IMR-90 (cell line): ENCODE data around the gene GAS7. TPM values are rescaled to one million over a fixed set of nuclear protein-coding genes. Genes with fewer than 3 reads are reported as not detected.

ENCODE experiments used
- ATAC-seq: fragments of 200-7000 bp; cut with Tn5 transposase; 2 replicates; pipeline ENCODE4 v1.9.1; 2020; ENCODE audit warnings: low read depth, mild to moderate bottlenecking, moderate library complexity
- BruUV-seq: library from RNA; stranded (reverse); fragments of 400-500 nt; replicated peaks from 2 replicates; lab custom pipeline; 2021; lab: Mats Ljungman, UMichigan
- CTCF ChIA-PET: fragments of 300-600 bp; formaldehyde crosslinking; extraction: SDS; loops from one replicate; lab custom pipeline; 2021; ENCODE audit warnings: antibody characterized with exemption; lab: Yijun Ruan, JAX
- POLR2A ChIA-PET: fragments of 300-600 bp; sonication (Branson Sonifier 250); formaldehyde crosslinking; loops from one replicate; lab custom pipeline; 2022; ENCODE audit warnings: antibody characterized with exemption; ENCODE audit not compliant: unreplicated experiment; lab: Charles Lee
- DNase-seq: peaks from one replicate; pipeline ENCODE4 v3.0.0; 2013
- H2AFZ ChIP-seq: replicated peaks from 2 replicates; pipeline ENCODE3; 2013; ENCODE audit warnings: low read length, mild to moderate bottlenecking; ENCODE audit not compliant: poor library complexity
- H2AK5ac ChIP-seq: 2 replicates; pipeline ENCODE4 v1.6.1; 2013; ENCODE audit warnings: low read depth, low read length, inconsistent platforms
- H2AK9ac ChIP-seq: replicated peaks from 2 replicates; pipeline ENCODE3; 2013; ENCODE audit warnings: mild to moderate bottlenecking, low read depth, low read length, moderate library complexity; ENCODE audit not compliant: poor library complexity
- H2BK120ac ChIP-seq: 2 replicates; pipeline ENCODE4 v1.6.1; 2013; ENCODE audit warnings: low read depth, low read length, inconsistent platforms
- H2BK15ac ChIP-seq: 3 replicates; pipeline ENCODE4 v1.6.1; 2013; ENCODE audit warnings: low read depth, low read length, inconsistent platforms
- H2BK20ac ChIP-seq: 2 replicates; pipeline ENCODE4 v1.6.1; 2013; ENCODE audit warnings: low read depth, mild to moderate bottlenecking, inconsistent platforms, low read length, moderate library complexity
- H2BK5ac ChIP-seq: 2 replicates; pipeline ENCODE4 v1.6.1; 2013; ENCODE audit warnings: mild to moderate bottlenecking, low read depth, low read length, inconsistent platforms; ENCODE audit not compliant: poor library complexity, severe bottlenecking
- H3K14ac ChIP-seq: replicated peaks from 2 replicates; pipeline ENCODE4 v1.6.1; 2013; ENCODE audit warnings: low read depth, low read length, inconsistent platforms
- H3K18ac ChIP-seq: 2 replicates; pipeline ENCODE4 v1.6.1; 2013; ENCODE audit warnings: low read depth, low read length, control low read depth
- H3K23ac ChIP-seq: 2 replicates; pipeline ENCODE4 v1.6.1; 2013; ENCODE audit warnings: low read depth, low read length, inconsistent platforms
- H3K27ac ChIP-seq: 2 replicates; pipeline ENCODE4 v1.5.1; 2013; ENCODE audit warnings: mild to moderate bottlenecking, control low read depth, low read length; ENCODE audit not compliant: insufficient read depth
- H3K27me3 ChIP-seq: 2 replicates; pipeline ENCODE4 v1.6.1; 2013; ENCODE audit warnings: low read length; ENCODE audit not compliant: control insufficient read depth, insufficient read depth
- H3K36me3 ChIP-seq: 2 replicates; pipeline ENCODE4 v1.6.1; 2013; ENCODE audit warnings: low read length, mixed read lengths; ENCODE audit not compliant: control insufficient read depth, insufficient read depth
- H3K4ac ChIP-seq: 2 replicates; pipeline ENCODE4 v1.6.1; 2013; ENCODE audit warnings: low read depth, low read length, inconsistent platforms
- H3K4me1 ChIP-seq: 2 replicates; pipeline ENCODE4 v1.6.1; 2013; ENCODE audit warnings: low read length, mixed read lengths; ENCODE audit not compliant: control insufficient read depth, insufficient read depth
- H3K4me2 ChIP-seq: 2 replicates; pipeline ENCODE4 v1.6.1; 2013; ENCODE audit warnings: low read depth, mild to moderate bottlenecking, control low read depth, low read length, moderate library complexity
- H3K4me3 ChIP-seq: 2 replicates; pipeline ENCODE4 v1.5.1; 2013; ENCODE audit warnings: low read depth, mild to moderate bottlenecking, control low read depth, low read length, moderate library complexity; ENCODE audit not compliant: insufficient read depth
- H3K56ac ChIP-seq: 2 replicates; pipeline ENCODE4 v1.6.1; 2013; ENCODE audit warnings: low read length, inconsistent platforms; ENCODE audit not compliant: insufficient read depth; ENCODE audit errors: extremely low read depth
- H3K79me1 ChIP-seq, 2 experiments: 2 replicates each; pipeline ENCODE4 v1.6.1; 2013; ENCODE audit warnings: low read length in 2 of 2, inconsistent platforms in 1 of 2, low read depth in 1 of 2
- H3K9ac ChIP-seq: 2 replicates; pipeline ENCODE4 v1.6.1; 2013; ENCODE audit warnings: low read depth, low read length, control low read depth
- H3K9me1 ChIP-seq: 2 replicates; pipeline ENCODE4 v1.6.1; 2013; ENCODE audit warnings: low read length, inconsistent platforms; ENCODE audit not compliant: insufficient read depth
- H3K9me3 ChIP-seq: 2 replicates; pipeline ENCODE4 v1.6.1; 2013; ENCODE audit warnings: low read length; ENCODE audit not compliant: control insufficient read depth, insufficient read depth
- H4K20me1 ChIP-seq: 2 replicates; pipeline ENCODE4 v1.6.1; 2013; ENCODE audit warnings: low read length, inconsistent platforms; ENCODE audit not compliant: insufficient read depth
- H4K5ac ChIP-seq: 2 replicates; pipeline ENCODE4 v1.6.1; 2013; ENCODE audit warnings: mild to moderate bottlenecking, low read depth, low read length, control low read depth
- H4K8ac ChIP-seq, 2 experiments: 2 replicates each; pipeline ENCODE4 v1.6.1; 2013; ENCODE audit warnings: low read depth in 2 of 2, low read length in 2 of 2, control low read depth in 1 of 2, inconsistent platforms in 1 of 2
- H4K91ac ChIP-seq: 2 replicates; pipeline ENCODE4 v1.6.1; 2013; ENCODE audit warnings: low read depth, low read length, inconsistent platforms; ENCODE audit not compliant: insufficient read depth
- CEBPB ChIP-seq: IDR thresholded peaks from 2 replicates; pipeline ENCODE4 v1.6.1; 2012; ENCODE audit warnings: low read depth, low read length, improper control_type of control experiment
- MAFK ChIP-seq: IDR thresholded peaks from 2 replicates; pipeline ENCODE4 v1.6.1; 2012; ENCODE audit warnings: low read depth, low read length, improper control_type of control experiment
- MXI1 ChIP-seq: IDR thresholded peaks from 2 replicates; pipeline ENCODE4 v1.6.1; 2012; ENCODE audit warnings: low read depth, mild to moderate bottlenecking, low read length, moderate library complexity, borderline replicate concordance
- WGBS, 2 experiments: methylation state at CpG; one replicate each; pipeline versions ENCODE4 v1.1.5 to v1.1.7; 2013; ENCODE audit warnings: missing lambda C conversion rate in 2 of 2; ENCODE audit not compliant: insufficient read length in 1 of 2; ENCODE audit errors: extremely low coverage in 2 of 2; 5-methylcytosine and 5-hydroxymethylcytosine counted together
- dilution Hi-C: fragments of 300-500 bp; cut with HindIII; formaldehyde crosslinking; loops from one replicate; pipeline ENCODE4 v1.14.3; 2018; ENCODE audit warnings: low sequenced_read_pairs; ENCODE audit not compliant: unreplicated experiment
- in situ Hi-C: fragments of 300-500 bp; cut with MboI; formaldehyde crosslinking; loops from 3 replicates; pipeline ENCODE4 v1.14.3; 2019; ENCODE audit warnings: low sequenced_read_pairs, inconsistent platforms, mixed read lengths
- intact Hi-C: fragments of 100-400 bp; cut with micrococcal nuclease; formaldehyde crosslinking; loops from 2 replicates; pipeline ENCODE4 v1.10.0; 2022
- polyA plus RNA-seq, 3 experiments: library from polyadenylated mRNA; depleted of rRNA; stranded (reverse); fragments of >200 nt; gene quantifications; 2 replicates each; pipeline ENCODE4 v1.2.3, GENCODE V29; 2012; ENCODE audit warnings: low replicate concordance in 1 of 3
- total RNA-seq: library from RNA; depleted of rRNA; stranded (reverse); fragments of >200 nt; gene quantifications from 2 replicates; pipeline ENCODE4 v1.2.3, GENCODE V29; 2012
- TF ChIP-seq, protein P1 (sequence below): conservative IDR thresholded peaks from 2 replicates; pipeline ENCODE4 v1.5.1; 2012; ENCODE audit warnings: mild to moderate bottlenecking, low read depth, low read length, improper control_type of control experiment

The GAS7 gene
- total and polyA plus RNA-seq, 2 of the 4 experiments (the other 2 are of a cell fraction): 4.6 to 5.0 TPM

- no peak overlapping the region for H3K9ac ChIP-seq
- in situ Hi-C loops: no loop called here
- no peak overlapping the region for H2AK5ac ChIP-seq
- no CpG with 5 or more reads among the region's 1 CpG for WGBS, 2 experiments
- no peak overlapping the region for H3K4me3 ChIP-seq
- TF ChIP-seq MAFK (no peak), MXI1 (no peak), CEBPB (no peak)
- TF ChIP-seq, protein P1, sequence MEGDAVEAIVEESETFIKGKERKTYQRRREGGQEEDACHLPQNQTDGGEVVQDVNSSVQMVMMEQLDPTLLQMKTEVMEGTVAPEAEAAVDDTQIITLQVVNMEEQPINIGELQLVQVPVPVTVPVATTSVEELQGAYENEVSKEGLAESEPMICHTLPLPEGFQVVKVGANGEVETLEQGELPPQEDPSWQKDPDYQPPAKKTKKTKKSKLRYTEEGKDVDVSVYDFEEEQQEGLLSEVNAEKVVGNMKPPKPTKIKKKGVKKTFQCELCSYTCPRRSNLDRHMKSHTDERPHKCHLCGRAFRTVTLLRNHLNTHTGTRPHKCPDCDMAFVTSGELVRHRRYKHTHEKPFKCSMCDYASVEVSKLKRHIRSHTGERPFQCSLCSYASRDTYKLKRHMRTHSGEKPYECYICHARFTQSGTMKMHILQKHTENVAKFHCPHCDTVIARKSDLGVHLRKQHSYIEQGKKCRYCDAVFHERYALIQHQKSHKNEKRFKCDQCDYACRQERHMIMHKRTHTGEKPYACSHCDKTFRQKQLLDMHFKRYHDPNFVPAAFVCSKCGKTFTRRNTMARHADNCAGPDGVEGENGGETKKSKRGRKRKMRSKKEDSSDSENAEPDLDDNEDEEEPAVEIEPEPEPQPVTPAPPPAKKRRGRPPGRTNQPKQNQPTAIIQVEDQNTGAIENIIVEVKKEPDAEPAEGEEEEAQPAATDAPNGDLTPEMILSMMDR: no peak
- no peak overlapping the region for H3K18ac ChIP-seq
- H2BK20ac ChIP-seq: no peak overlapping the region
- H2BK120ac ChIP-seq: no peak overlapping the region
- dilution Hi-C loops: no loop called here
- peaks cover 1% of the 10 kb centered on the region; the same call in 1 of the 2 replicates for H3K4me1 ChIP-seq
- BruUV-seq: no TSS peak
- no peak overlapping the region for H2BK5ac ChIP-seq
- H3K27ac ChIP-seq: no peak overlapping the region
- ATAC-seq: no peak
- no peak overlapping the region for H2AFZ ChIP-seq
- H3K4ac ChIP-seq: no peak overlapping the region
- POLR2A ChIA-PET: no interaction called here
- H3K4me2 ChIP-seq: no peak overlapping the region
- CTCF ChIA-PET: no interaction called here
- H3K14ac ChIP-seq: no peak overlapping the region
- no peaks in the 10 kb centered on the region for H3K79me1 ChIP-seq
- H4K20me1 ChIP-seq: no peaks in the 10 kb centered on the region
- intact Hi-C loops: no loop called here
- no peaks in the 10 kb centered on the region for H3K36me3 ChIP-seq
- no peak overlapping the region for H4K91ac ChIP-seq
- H2AK9ac ChIP-seq: no peak overlapping the region
- H4K8ac ChIP-seq: no peak overlapping the region
- H4K5ac ChIP-seq: no peak overlapping the region
- H3K9me3 ChIP-seq: peaks cover 7% of the 10 kb centered on the region
- H3K27me3 ChIP-seq: no peaks in the 10 kb centered on the region
- DNase-seq: peak; percentile 21
- no peaks in the 10 kb centered on the region; the same call in 1 of the 2 replicates for H3K9me1 ChIP-seq
- no peak overlapping the region for H3K56ac ChIP-seq
- H3K23ac ChIP-seq: no peak overlapping the region
- no peak overlapping the region for H2BK15ac ChIP-seq
Observed at GRCh38 chr17:10217916-10218315, 19.5 kb upstream of the GAS7 start.
